Measurements from ENCODE around the gene DPP4. TPM values are rescaled to one million over a fixed set of nuclear protein-coding genes. Genes with fewer than 3 reads are reported as not detected.

The DPP4 gene
- total and polyA plus RNA-seq, 2 experiments from 2014 or later, result 149 to 218 TPM

- Histone ChIP-seq H3K27ac (no peak overlapping the region), H3K9me3 (ENCODE audit: low read depth) (no peaks in the 10 kb centered on the region), H3K79me2 (no peaks in the 10 kb centered on the region), H3K4me1 (ENCODE audit: insufficient read depth) (no peaks in the 10 kb centered on the region), H3K4me2 (no peak overlapping the region), H3K4me3 (no peak overlapping the region), H2AFZ (no peak overlapping the region), H4K20me1 (ENCODE audit: insufficient read depth, poor library complexity, severe bottlenecking) (no peaks in the 10 kb centered on the region), H3K9me2 (replicated peaks; ENCODE audit: insufficient read depth) (no peaks in the 10 kb centered on the region), H3K36me3 (replicated peaks; ENCODE audit: insufficient read depth, low read depth) (no peaks in the 10 kb centered on the region), H3K27me3 (no peaks in the 10 kb centered on the region)
- DNase-seq (ENCODE audit: low spot score), result no peak
- TF ChIP-seq EZH2phosphoT487 (IDR thresholded peaks at IDR 0.05; ENCODE audit: low read depth, severe bottlenecking, unreplicated experiment), result no peak
- no peak for TF ChIP-seq EZH2 (IDR thresholded peaks at IDR 0.05; ENCODE audit: borderline replicate concordance)
- no peak for TF ChIP-seq CTCF (IDR thresholded peaks at IDR 0.05; ENCODE audit: poor library complexity)
Observed at GRCh38 chr2:161976917-161977316, 97.1 kb downstream of the DPP4 start.

GRCh38 chr2:161976295-161976694, 97.7 kb downstream of the DPP4 start:
- H3K9me3 ChIP-seq (ENCODE audit: low read depth), result no peaks in the 10 kb centered on the region
- H3K27ac ChIP-seq, result no peak overlapping the region
- 81% methylated on average over 1 of the region's 1 CpG for WGBS (ENCODE audit: low lambda C conversion rate, missing lambda C conversion rate)
- H3K9me2 ChIP-seq (replicated peaks; ENCODE audit: insufficient read depth), result no peaks in the 10 kb centered on the region
- H3K27me3 ChIP-seq, result no peaks in the 10 kb centered on the region
- no peak overlapping the region for H3K4me3 ChIP-seq
- H2AFZ ChIP-seq, result no peak overlapping the region
- no peaks in the 10 kb centered on the region for H3K4me1 ChIP-seq (ENCODE audit: insufficient read depth)
- no peak for TF ChIP-seq CTCF (IDR thresholded peaks at IDR 0.05; ENCODE audit: poor library complexity)
- no peak for TF ChIP-seq EZH2 (IDR thresholded peaks at IDR 0.05; ENCODE audit: borderline replicate concordance)
- no peak for TF ChIP-seq EZH2phosphoT487 (IDR thresholded peaks at IDR 0.05; ENCODE audit: low read depth, severe bottlenecking, unreplicated experiment)
- H4K20me1 ChIP-seq (ENCODE audit: insufficient read depth, poor library complexity, severe bottlenecking), result no peaks in the 10 kb centered on the region
- no peaks in the 10 kb centered on the region for H3K36me3 ChIP-seq (replicated peaks; ENCODE audit: insufficient read depth, low read depth)
- no peaks in the 10 kb centered on the region for H3K79me2 ChIP-seq
- DNase-seq (ENCODE audit: low spot score), result no peak
- no peak overlapping the region for H3K4me2 ChIP-seq

GRCh38 chr2:161975813-161976160, 98.2 kb downstream of the DPP4 start:
- no peak for DNase-seq (ENCODE audit: low spot score)
- H3K9me3 ChIP-seq (ENCODE audit: low read depth), result no peaks in the 10 kb centered on the region
- H4K20me1 ChIP-seq (ENCODE audit: insufficient read depth, poor library complexity, severe bottlenecking), result no peaks in the 10 kb centered on the region
- TF ChIP-seq CTCF (IDR thresholded peaks at IDR 0.05; ENCODE audit: poor library complexity), result no peak
- TF ChIP-seq EZH2 (IDR thresholded peaks at IDR 0.05; ENCODE audit: borderline replicate concordance), result no peak
- no peak for TF ChIP-seq EZH2phosphoT487 (IDR thresholded peaks at IDR 0.05; ENCODE audit: low read depth, severe bottlenecking, unreplicated experiment)
- H3K27me3 ChIP-seq, result no peaks in the 10 kb centered on the region
- no peak overlapping the region for H3K4me3 ChIP-seq
- no peak overlapping the region for H2AFZ ChIP-seq
- H3K27ac ChIP-seq, result no peak overlapping the region
- 97% methylated on average over 2 of the region's 2 CpGs for WGBS (ENCODE audit: low lambda C conversion rate, missing lambda C conversion rate)
- no peaks in the 10 kb centered on the region for H3K9me2 ChIP-seq (replicated peaks; ENCODE audit: insufficient read depth)
- H3K79me2 ChIP-seq, result no peaks in the 10 kb centered on the region
- no peak overlapping the region for H3K4me2 ChIP-seq
- no peaks in the 10 kb centered on the region for H3K36me3 ChIP-seq (replicated peaks; ENCODE audit: insufficient read depth, low read depth)
- no peaks in the 10 kb centered on the region for H3K4me1 ChIP-seq (ENCODE audit: insufficient read depth)
